ENCODE results near the gene PRKCZ.

- TF ChIP-seq EGR1 (IDR thresholded peaks at IDR 0.05; ENCODE audit: low read depth in 2 of 2): no peak
- TF ChIP-seq CTCF (IDR thresholded peaks at IDR 0.05; ENCODE audit: low read depth, low read length, missing input control): no peak
These were observed 93.7 kb downstream of the PRKCZ start for GRCh38 chr1:2143814-2144500.
